ENCODE measurements around the gene GPR84. TPM values are rescaled to one million over a fixed set of nuclear protein-coding genes. Genes with fewer than 3 reads are reported as not detected.

GPR84 gene
- total and polyA plus RNA-seq, 9 of the 15 experiments (the other 6 are each of a cell fraction or from before 2014, with no cell fraction given) = 0.07 to 0.18 (median 0.11) TPM; not detected in 5

- no peak for TF ChIP-seq ZBTB40 (IDR thresholded peaks at IDR 0.05)
- TF ChIP-seq ZBTB40 (CRISPR knock-in tag; IDR thresholded peaks at IDR 0.05) = no peak
- TF ChIP-seq RAD51 (IDR thresholded peaks at IDR 0.05; ENCODE audit: borderline replicate concordance, low read depth) = no peak
- TF ChIP-seq SMARCA4 (IDR thresholded peaks at IDR 0.05) = no peak
- 0 out of 2 replicates have a peak, but pooled peaks have one; percentile 44 for TF ChIP-seq ZBTB1 (CRISPR knock-in tag; IDR thresholded peaks at IDR 0.05; ENCODE audit: borderline replicate concordance, low read depth)
- no peak for TF ChIP-seq MAFG (tag; conservative IDR thresholded peaks at IDR 0.05)
- TF ChIP-seq E2F3 (CRISPR knock-in tag; IDR thresholded peaks at IDR 0.05) = no peak
- TF ChIP-seq SRSF3 (IDR thresholded peaks at IDR 0.05; ENCODE audit: insufficient read depth, low read length) = no peak
- no peak for TF ChIP-seq TCF7L2 (IDR thresholded peaks at IDR 0.05; ENCODE audit: low read depth, low read length)
- TF ChIP-seq HDAC1 (IDR thresholded peaks at IDR 0.05) = peak in 1 of 2 experiments; percentile 26; a peak in 1 of 4 replicates
- no peak for TF ChIP-seq ZNF75A (CRISPR knock-in tag; IDR thresholded peaks at IDR 0.05)
- TF ChIP-seq ZNF639 (CRISPR knock-in tag; conservative IDR thresholded peaks at IDR 0.05 in 1 of 2, IDR thresholded peaks at IDR 0.05 in 1 of 2) = 0 out of 4 replicates have a peak, but pooled peaks of 1 of the 2 experiments have one; percentile 21
- TF ChIP-seq ZNF644 (tag; IDR thresholded peaks at IDR 0.05; ENCODE audit: low read depth) = no peak
- TF ChIP-seq UBTF (IDR thresholded peaks at IDR 0.05; ENCODE audit: borderline replicate concordance in 1 of 2, low read depth in 2 of 2, low read length in 2 of 2) = no peak
- no peak for TF ChIP-seq GATAD2A (IDR thresholded peaks at IDR 0.05)
Observed at GRCh38 chr12:54368025-54368708, 3.9 kb upstream of the GPR84 start (continued).

All from K562 (cell line).